ENCODE data around the gene TMEM98.

GRCh38 chr17:32916134-32916533, 11.8 kb upstream of the TMEM98 start:
- no peak for TF ChIP-seq CTCF (conservative IDR thresholded peaks at IDR 0.05 in 1 of 2, IDR thresholded peaks at IDR 0.05 in 1 of 2; ENCODE audit: extremely low read depth in 1 of 2, insufficient read depth in 1 of 2, low read depth in 1 of 2, low read length in 2 of 2)
- no peak for TF ChIP-seq EZH2 (IDR thresholded peaks at IDR 0.05; ENCODE audit: borderline replicate concordance, low read length)

Data from mammary epithelial cell (primary cell).